ENCODE data around the gene MBLAC2.

- no peak for TF ChIP-seq GATA2 (IDR thresholded peaks at IDR 0.05; ENCODE audit: low read depth, low read length)
- TF ChIP-seq GATA3 (IDR thresholded peaks at IDR 0.05; ENCODE audit: low read depth, low read length) = no peak
Measured at GRCh38 chr5:90408571-90409317, 65.8 kb downstream of the MBLAC2 start.

Measured in SH-SY5Y (cell line).